ENCODE results near the gene POU5F1.
"Not testable (repeated sequence)": the region's sequence is repeated elsewhere in the genome, so short reads cannot be mapped to it uniquely, and the experiment has no call there.

POU5F1 gene

GRCh38 chr6:31168606-31169005, 1.9 kb downstream of the POU5F1 start:
- no peak overlapping the region for H3K27ac ChIP-seq (ENCODE audit: insufficient read depth in 1 of 2, low read depth in 1 of 2, low read length in 2 of 2, poor library complexity in 1 of 2, severe bottlenecking in 2 of 2)
- no peaks in the 10 kb centered on the region for H3K27me3 ChIP-seq (replicated peaks in 2 of 5; ENCODE audit: control insufficient read depth in 4 of 5, insufficient read depth in 5 of 5, low read length in 4 of 5)
- ChIA-PET POLR2A (no interaction called here), CTCF (interaction anchor here (0.8 kb wide), 1 partner anchor 9 kb away, joined by 3 read pairs; no protein-coding TSS in a partner anchor)
- no peaks in the 10 kb centered on the region for H3K9me3 ChIP-seq (ENCODE audit: control extremely low read depth in 1 of 5, control insufficient read depth in 4 of 5, insufficient read depth in 2 of 5, low read depth in 1 of 5, low read length in 4 of 5)
- H3K36me3 ChIP-seq (ENCODE audit: control insufficient read depth in 4 of 4, insufficient read depth in 4 of 4, low read length in 3 of 4), result no peaks in the 10 kb centered on the region
- H3K4me3 ChIP-seq (ENCODE audit: control insufficient read depth in 1 of 7, extremely low read depth in 1 of 7, insufficient read depth in 4 of 7, low read depth in 2 of 7, low read length in 6 of 7), result no peak overlapping the region
- peaks cover 0 to 4% (median 0%) of the 10 kb centered on the region in 4 experiments for H3K4me1 ChIP-seq (ENCODE audit: control extremely low read depth in 1 of 4, control insufficient read depth in 4 of 4, insufficient read depth in 4 of 4, low read length in 3 of 4)
- DNase-seq, result no peak
- 96% methylated on average over 3 of the region's 3 CpGs for WGBS (ENCODE audit: insufficient coverage)

- WGBS (ENCODE audit: insufficient coverage), result 94% methylated on average over 4 of the region's 5 CpGs
- Histone ChIP-seq H3K36me3 (ENCODE audit: control insufficient read depth in 4 of 4, insufficient read depth in 4 of 4, low read length in 3 of 4) (peaks cover 0 to 25% (median 10%) of the 10 kb centered on the region in 4 experiments), H3K4me1 (ENCODE audit: control extremely low read depth in 1 of 4, control insufficient read depth in 4 of 4, insufficient read depth in 4 of 4, low read length in 3 of 4) (no peaks in the 10 kb centered on the region), H3K4me3 (ENCODE audit: control insufficient read depth in 1 of 7, extremely low read depth in 1 of 7, insufficient read depth in 4 of 7, low read depth in 2 of 7, low read length in 6 of 7) (no peak overlapping the region), H3K27me3 (replicated peaks in 2 of 5; ENCODE audit: control insufficient read depth in 4 of 5, insufficient read depth in 5 of 5, low read length in 4 of 5) (no peaks in the 10 kb centered on the region), H3K9me3 (ENCODE audit: control extremely low read depth in 1 of 5, control insufficient read depth in 4 of 5, insufficient read depth in 2 of 5, low read depth in 1 of 5, low read length in 4 of 5) (no peaks in the 10 kb centered on the region), H3K27ac (ENCODE audit: insufficient read depth in 1 of 2, low read depth in 1 of 2, low read length in 2 of 2, poor library complexity in 1 of 2, severe bottlenecking in 2 of 2) (no peak overlapping the region)
- DNase-seq, result no peak
- ChIA-PET POLR2A (interaction anchor here (0.5 to 0.6 kb wide), 2 partner anchors 17 to 87 kb away, joined by 3 read pairs; no protein-coding TSS in a partner anchor), CTCF (interaction anchor here (0.8 to 1.4 kb wide), 6 partner anchors 13 to 276 kb away, joined by 3 to 4 read pairs (median 3); no protein-coding TSS in a partner anchor)
Observed at GRCh38 chr6:31165986-31166385, 4.5 kb downstream of the POU5F1 start.

DNA sequence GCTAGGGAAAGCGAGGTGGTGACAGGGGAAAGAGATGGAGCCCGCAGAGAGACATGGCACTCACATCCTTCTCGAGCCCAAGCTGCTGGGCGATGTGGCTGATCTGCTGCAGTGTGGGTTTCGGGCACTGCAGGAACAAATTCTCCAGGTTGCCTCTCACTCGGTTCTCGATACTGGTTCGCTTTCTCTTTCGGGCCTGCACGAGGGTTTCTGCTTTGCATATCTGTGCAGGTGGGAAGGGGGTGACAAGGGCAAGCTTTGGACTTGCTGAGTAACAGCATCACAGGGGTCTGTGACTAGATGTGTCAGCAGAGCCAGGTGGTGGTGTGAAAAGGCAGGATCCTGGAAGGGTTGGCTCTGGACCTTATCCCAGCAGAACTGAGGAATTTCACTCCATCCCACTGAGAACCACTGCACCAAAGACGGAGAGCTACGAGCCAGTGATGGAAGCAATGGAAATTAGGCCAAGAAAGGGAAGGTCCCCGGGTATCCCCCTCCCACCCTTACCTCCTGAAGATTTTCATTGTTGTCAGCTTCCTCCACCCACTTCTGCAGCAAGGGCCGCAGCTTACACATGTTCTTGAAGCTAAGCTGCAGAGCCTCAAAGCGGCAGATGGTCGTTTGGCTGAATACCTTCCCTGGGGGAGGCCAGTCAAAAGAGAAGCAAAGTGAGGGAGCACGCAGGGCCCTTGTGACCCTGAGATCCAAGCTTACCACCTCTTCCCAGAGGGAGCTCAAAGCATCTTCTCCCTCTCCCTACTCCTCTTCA, 5.2 kb downstream of the POU5F1 start:
- CTCF ChIA-PET, result interaction anchor here (1.0 to 1.4 kb wide), 4 partner anchors 14 to 277 kb away, joined by 3 to 4 read pairs (median 3); no protein-coding TSS in a partner anchor
- 97% methylated on average over 7 of the region's 17 CpGs for WGBS (ENCODE audit: insufficient coverage)
- H3K4me3 ChIP-seq (ENCODE audit: control insufficient read depth in 1 of 7, extremely low read depth in 1 of 7, insufficient read depth in 4 of 7, low read depth in 2 of 7, low read length in 6 of 7); H3K27me3 ChIP-seq (replicated peaks in 2 of 5; ENCODE audit: control insufficient read depth in 4 of 5, insufficient read depth in 5 of 5, low read length in 4 of 5); H3K9me3 ChIP-seq (ENCODE audit: control extremely low read depth in 1 of 5, control insufficient read depth in 4 of 5, insufficient read depth in 2 of 5, low read depth in 1 of 5, low read length in 4 of 5); DNase-seq; H3K4me1 ChIP-seq (ENCODE audit: control extremely low read depth in 1 of 4, control insufficient read depth in 4 of 4, insufficient read depth in 4 of 4, low read length in 3 of 4); H3K27ac ChIP-seq (ENCODE audit: insufficient read depth in 1 of 2, low read depth in 1 of 2, low read length in 2 of 2, poor library complexity in 1 of 2, severe bottlenecking in 2 of 2): not testable (repeated sequence)
- peaks cover 0 to 25% (median 10%) of the 10 kb centered on the region in 4 experiments for H3K36me3 ChIP-seq (ENCODE audit: control insufficient read depth in 4 of 4, insufficient read depth in 4 of 4, low read length in 3 of 4)
- POLR2A ChIA-PET, result interaction anchor here (0.5 to 0.6 kb wide), 2 partner anchors 17 to 87 kb away, joined by 3 read pairs; no protein-coding TSS in a partner anchor

GRCh38 chr6:31164475-31165063, 5.9 kb downstream of the POU5F1 start:
- H3K36me3 ChIP-seq (ENCODE audit: control insufficient read depth in 4 of 4, insufficient read depth in 4 of 4, low read length in 3 of 4), result peaks cover 0 to 25% (median 10%) of the 10 kb centered on the region in 4 experiments
- WGBS (ENCODE audit: insufficient coverage), result 100% methylated on average over 2 of the region's 9 CpGs
- H3K4me1 ChIP-seq (ENCODE audit: control extremely low read depth in 1 of 4, control insufficient read depth in 4 of 4, insufficient read depth in 4 of 4, low read length in 3 of 4); H3K27me3 ChIP-seq (replicated peaks in 2 of 5; ENCODE audit: control insufficient read depth in 4 of 5, insufficient read depth in 5 of 5, low read length in 4 of 5); POLR2A ChIA-PET; H3K9me3 ChIP-seq (ENCODE audit: control extremely low read depth in 1 of 5, control insufficient read depth in 4 of 5, insufficient read depth in 2 of 5, low read depth in 1 of 5, low read length in 4 of 5); H3K27ac ChIP-seq (ENCODE audit: insufficient read depth in 1 of 2, low read depth in 1 of 2, low read length in 2 of 2, poor library complexity in 1 of 2, severe bottlenecking in 2 of 2); H3K4me3 ChIP-seq (ENCODE audit: control insufficient read depth in 1 of 7, extremely low read depth in 1 of 7, insufficient read depth in 4 of 7, low read depth in 2 of 7, low read length in 6 of 7); DNase-seq: not testable (repeated sequence)
- CTCF ChIA-PET, result interaction anchor here (1.3 to 1.7 kb wide), 3 partner anchors 19 to 277 kb away, joined by 3 read pairs; no protein-coding TSS in a partner anchor

DNA sequence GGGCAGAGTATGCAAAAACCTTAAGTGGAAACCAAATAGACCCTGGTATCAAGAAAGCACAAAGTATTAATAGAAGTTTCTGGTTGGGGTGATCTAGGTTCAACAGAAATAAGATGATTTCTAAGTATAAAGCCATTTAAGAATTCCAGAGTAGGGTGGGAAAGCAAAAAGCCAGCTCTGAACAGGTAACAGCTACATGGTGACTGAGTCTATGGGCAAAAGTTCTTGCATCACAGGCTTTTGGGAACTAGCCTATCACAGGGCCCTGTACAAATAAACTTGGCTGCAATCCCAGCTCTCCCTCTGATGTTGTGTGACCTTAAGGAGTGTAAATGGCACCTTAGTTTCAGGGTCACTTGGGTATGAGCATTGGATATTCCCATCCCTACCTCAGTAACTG, 6.6 kb downstream of the POU5F1 start:
- peaks cover 2 to 12% (median 10%) of the 10 kb centered on the region in 4 experiments for H3K4me1 ChIP-seq (ENCODE audit: control extremely low read depth in 1 of 4, control insufficient read depth in 4 of 4, insufficient read depth in 4 of 4, low read length in 3 of 4)
- H3K27me3 ChIP-seq (replicated peaks in 2 of 5; ENCODE audit: control insufficient read depth in 4 of 5, insufficient read depth in 5 of 5, low read length in 4 of 5), result no peaks in the 10 kb centered on the region
- peaks cover 0 to 25% (median 10%) of the 10 kb centered on the region in 4 experiments for H3K36me3 ChIP-seq (ENCODE audit: control insufficient read depth in 4 of 4, insufficient read depth in 4 of 4, low read length in 3 of 4)
- ChIA-PET CTCF (interaction anchor here (0.7 to 1.7 kb wide), 2 partner anchors 18 to 25 kb away, joined by 3 read pairs; partner anchors contain the start of gene PSORS1C2), POLR2A (no interaction called here)
- no peak for DNase-seq
- H3K9me3 ChIP-seq (ENCODE audit: control extremely low read depth in 1 of 5, control insufficient read depth in 4 of 5, insufficient read depth in 2 of 5, low read depth in 1 of 5, low read length in 4 of 5), result no peaks in the 10 kb centered on the region
- no peak overlapping the region for H3K4me3 ChIP-seq (ENCODE audit: control insufficient read depth in 1 of 7, extremely low read depth in 1 of 7, insufficient read depth in 4 of 7, low read depth in 2 of 7, low read length in 6 of 7)
- H3K27ac ChIP-seq (ENCODE audit: insufficient read depth in 1 of 2, low read depth in 1 of 2, low read length in 2 of 2, poor library complexity in 1 of 2, severe bottlenecking in 2 of 2), result no peak overlapping the region

GRCh38 chr6:31162463-31163165, 7.9 kb downstream of the POU5F1 start:
- H3K4me3 ChIP-seq (ENCODE audit: control insufficient read depth in 1 of 7, extremely low read depth in 1 of 7, insufficient read depth in 4 of 7, low read depth in 2 of 7, low read length in 6 of 7), result no peak overlapping the region
- H3K9me3 ChIP-seq (ENCODE audit: control extremely low read depth in 1 of 5, control insufficient read depth in 4 of 5, insufficient read depth in 2 of 5, low read depth in 1 of 5, low read length in 4 of 5), result no peaks in the 10 kb centered on the region
- H3K27me3 ChIP-seq (replicated peaks in 2 of 5; ENCODE audit: control insufficient read depth in 4 of 5, insufficient read depth in 5 of 5, low read length in 4 of 5), result no peaks in the 10 kb centered on the region
- DNase-seq, result no peak
- CTCF ChIA-PET, result interaction anchor here (1.7 kb wide), 1 partner anchor 17 kb away, joined by 3 read pairs; no protein-coding TSS in a partner anchor
- 96% methylated on average over 11 of the region's 13 CpGs for WGBS (ENCODE audit: insufficient coverage)
- H3K27ac ChIP-seq (ENCODE audit: insufficient read depth in 1 of 2, low read depth in 1 of 2, low read length in 2 of 2, poor library complexity in 1 of 2, severe bottlenecking in 2 of 2), result no peak overlapping the region
- peaks cover 2 to 18% (median 15%) of the 10 kb centered on the region in 4 experiments for H3K4me1 ChIP-seq (ENCODE audit: control extremely low read depth in 1 of 4, control insufficient read depth in 4 of 4, insufficient read depth in 4 of 4, low read length in 3 of 4)
- H3K36me3 ChIP-seq (ENCODE audit: control insufficient read depth in 4 of 4, insufficient read depth in 4 of 4, low read length in 3 of 4), result peaks cover 0 to 25% (median 10%) of the 10 kb centered on the region in 4 experiments
- POLR2A ChIA-PET, result no interaction called here
